ENCODE data around the gene CDK17. TPM values are rescaled to one million over a fixed set of nuclear protein-coding genes. Genes with fewer than 3 reads are reported as not detected.
"Not testable (repeated sequence)": the region's sequence is repeated elsewhere in the genome, so short reads cannot be mapped to it uniquely, and the experiment has no call there.

The CDK17 gene
- total and polyA plus RNA-seq, 4 donors, result 53.1 to 122 (median 60.4) TPM

DNA sequence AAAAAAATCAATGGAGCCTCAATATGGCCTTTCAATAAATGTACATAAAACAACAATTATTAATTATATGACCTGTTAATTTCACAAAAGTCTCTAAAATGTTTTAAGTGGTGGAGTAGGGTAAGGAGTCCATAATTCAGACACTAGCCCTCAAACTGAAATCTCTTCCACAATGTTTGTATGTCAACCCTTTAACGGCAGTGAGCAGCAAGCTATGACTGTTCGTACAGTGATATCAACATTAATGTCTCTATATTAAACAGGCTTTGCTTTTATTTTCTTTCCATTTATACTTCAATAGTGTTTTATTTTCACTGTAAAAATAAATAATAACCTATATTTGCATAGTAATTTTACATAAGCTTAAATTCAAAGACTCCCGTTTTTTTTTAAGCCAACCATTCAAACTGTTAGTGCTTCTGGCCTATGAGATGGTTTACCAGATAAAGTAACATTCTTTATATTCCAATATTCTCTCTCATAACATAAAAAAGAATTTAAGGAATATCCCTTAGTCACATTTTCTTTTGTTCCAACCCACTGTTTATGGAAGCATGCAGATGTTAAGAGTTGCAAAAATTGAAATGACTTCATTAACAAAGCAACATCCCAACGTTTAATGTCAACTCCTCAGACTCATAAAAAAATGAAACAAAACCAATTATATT is 2.3 kb downstream of the CDK17 start:
- 0% methylated on average over 1 of the region's 4 CpGs for WGBS (ENCODE audit: insufficient coverage)
- H3K4me3 ChIP-seq (ENCODE audit: low read depth, low read length), result peak overlapping the region; percentile 86
- H3K4me1 ChIP-seq (ENCODE audit: control insufficient read depth, insufficient read depth, low read length), result no peaks in the 10 kb centered on the region
- peak overlapping the region; percentile 96 for H3K27ac ChIP-seq (ENCODE audit: low read depth, low read length)
- no peaks in the 10 kb centered on the region for H3K36me3 ChIP-seq (ENCODE audit: control insufficient read depth, insufficient read depth, low read length)
- H3K9me3 ChIP-seq (ENCODE audit: control insufficient read depth, insufficient read depth, low read length), result no peaks in the 10 kb centered on the region
- H3K27me3 ChIP-seq (ENCODE audit: control insufficient read depth, insufficient read depth, low read length), result no peaks in the 10 kb centered on the region
- peak in 2 of 6 donors; percentile 16 to 56 for DNase-seq (ENCODE audit: low read depth in 4 of 6, low spot score in 6 of 6)

DNA sequence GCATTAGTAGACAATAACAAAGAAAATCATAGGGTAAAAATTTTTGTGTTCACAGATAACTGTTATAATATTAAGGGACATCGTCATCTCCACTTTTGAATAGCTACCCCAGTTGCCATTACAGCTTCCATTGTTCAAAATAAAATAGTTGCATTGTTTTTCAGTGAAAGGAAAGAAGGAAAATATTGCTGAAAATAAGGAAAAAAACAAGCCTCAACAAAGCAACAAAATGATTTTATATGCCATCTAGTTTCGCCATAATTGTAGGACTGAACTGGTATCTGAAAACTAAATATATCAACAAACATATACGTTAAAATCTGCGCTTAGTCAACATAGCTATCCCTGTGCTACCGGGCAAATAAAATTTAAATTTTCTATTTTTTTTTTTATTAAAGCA is 3.3 kb downstream of the CDK17 start:
- WGBS (ENCODE audit: insufficient coverage), result no CpG with 5 or more reads among the region's 5 CpGs
- H3K36me3 ChIP-seq (ENCODE audit: control insufficient read depth, insufficient read depth, low read length), result no peaks in the 10 kb centered on the region
- peak in 1 of 6 donors; percentile 17 for DNase-seq (ENCODE audit: low read depth in 4 of 6, low spot score in 6 of 6)
- H3K27ac ChIP-seq (ENCODE audit: low read depth, low read length), result no peak overlapping the region
- no peaks in the 10 kb centered on the region for H3K27me3 ChIP-seq (ENCODE audit: control insufficient read depth, insufficient read depth, low read length)
- H3K4me3 ChIP-seq (ENCODE audit: low read depth, low read length), result no peak overlapping the region
- no peaks in the 10 kb centered on the region for H3K9me3 ChIP-seq (ENCODE audit: control insufficient read depth, insufficient read depth, low read length)
- no peaks in the 10 kb centered on the region for H3K4me1 ChIP-seq (ENCODE audit: control insufficient read depth, insufficient read depth, low read length)

DNA sequence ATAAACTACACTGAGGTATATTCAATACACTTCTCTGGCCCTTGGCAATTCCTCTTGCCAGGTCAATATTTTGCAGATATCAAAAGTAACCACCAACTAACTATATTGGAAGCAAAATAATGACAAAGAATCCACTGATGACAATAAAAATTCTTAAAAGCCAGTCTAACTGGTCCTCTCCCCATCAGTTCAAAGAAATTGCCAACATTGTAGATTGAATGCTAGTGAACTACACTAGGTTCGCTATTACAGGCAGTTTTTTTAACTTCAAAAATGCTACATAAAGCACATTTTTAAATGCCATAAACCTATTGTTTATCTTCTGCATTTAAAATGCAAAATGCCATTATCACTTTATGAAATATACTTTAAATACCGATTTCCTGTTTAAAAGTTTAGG is 4.0 kb downstream of the CDK17 start:
- no CpG with 5 or more reads among the region's 2 CpGs for WGBS (ENCODE audit: insufficient coverage)
- H3K9me3 ChIP-seq (ENCODE audit: control insufficient read depth, insufficient read depth, low read length), result no peaks in the 10 kb centered on the region
- H3K27me3 ChIP-seq (ENCODE audit: control insufficient read depth, insufficient read depth, low read length), result no peaks in the 10 kb centered on the region
- no peak for DNase-seq (ENCODE audit: low read depth in 4 of 6, low spot score in 6 of 6)
- no peak overlapping the region for H3K4me3 ChIP-seq (ENCODE audit: low read depth, low read length)
- H3K4me1 ChIP-seq (ENCODE audit: control insufficient read depth, insufficient read depth, low read length), result no peaks in the 10 kb centered on the region
- H3K27ac ChIP-seq (ENCODE audit: low read depth, low read length), result no peak overlapping the region
- H3K36me3 ChIP-seq (ENCODE audit: control insufficient read depth, insufficient read depth, low read length), result no peaks in the 10 kb centered on the region

DNA sequence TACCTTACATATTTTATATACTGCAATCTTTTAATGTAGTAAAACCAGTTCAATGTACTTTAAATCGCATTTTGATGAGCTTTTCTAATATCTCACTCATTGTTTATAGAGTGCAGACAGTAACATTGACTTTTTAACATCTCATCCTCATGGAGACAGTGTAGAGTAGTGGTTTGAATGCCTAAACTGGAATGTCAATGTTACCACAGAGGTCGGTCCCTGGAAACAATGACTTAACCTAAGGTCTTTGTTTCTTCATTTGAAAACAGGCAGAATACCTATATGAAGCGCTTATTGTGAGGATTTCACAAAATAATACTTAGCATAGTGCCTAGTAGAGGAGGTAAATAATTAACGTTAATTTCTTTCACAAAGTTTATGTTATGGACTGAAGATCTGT is 5.0 kb downstream of the CDK17 start:
- Histone ChIP-seq H3K4me1 (ENCODE audit: control insufficient read depth, insufficient read depth, low read length) (no peaks in the 10 kb centered on the region), H3K36me3 (ENCODE audit: control insufficient read depth, insufficient read depth, low read length) (no peaks in the 10 kb centered on the region), H3K4me3 (ENCODE audit: low read depth, low read length) (no peak overlapping the region), H3K9me3 (ENCODE audit: control insufficient read depth, insufficient read depth, low read length) (no peaks in the 10 kb centered on the region), H3K27ac (ENCODE audit: low read depth, low read length) (no peak overlapping the region), H3K27me3 (ENCODE audit: control insufficient read depth, insufficient read depth, low read length) (no peaks in the 10 kb centered on the region)
- DNase-seq (ENCODE audit: low read depth in 4 of 6, low spot score in 6 of 6), result no peak
- WGBS (ENCODE audit: insufficient coverage), result no CpG with 5 or more reads among the region's 4 CpGs

- not testable (repeated sequence) for H3K27ac ChIP-seq (ENCODE audit: low read depth, low read length)
Observed at GRCh38 chr12:96393229-96393628, 7.0 kb downstream of the CDK17 start.

DNA sequence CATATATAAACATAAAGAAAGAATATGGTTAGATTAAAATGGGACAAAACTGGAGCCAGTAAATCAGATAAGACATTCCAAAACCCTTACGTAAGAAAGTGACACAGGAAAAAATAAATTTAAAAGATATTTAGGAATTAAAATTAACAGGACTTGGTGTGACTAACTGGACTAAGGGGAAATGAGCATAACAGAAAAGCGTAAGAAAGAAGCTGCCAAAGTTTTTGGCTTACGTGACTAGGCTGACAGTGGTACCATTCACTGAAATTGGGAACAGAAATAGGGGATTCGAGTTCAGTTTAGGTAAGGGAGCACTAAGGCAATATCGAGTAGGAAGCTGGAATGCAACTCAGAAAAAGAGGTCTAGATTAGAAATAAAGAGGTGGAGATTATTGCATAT is 7.8 kb downstream of the CDK17 start:
- Histone ChIP-seq H3K9me3 (ENCODE audit: control insufficient read depth, insufficient read depth, low read length) (no peaks in the 10 kb centered on the region), H3K27me3 (ENCODE audit: control insufficient read depth, insufficient read depth, low read length) (no peaks in the 10 kb centered on the region), H3K27ac (ENCODE audit: low read depth, low read length) (peak overlapping the region; percentile 10), H3K4me3 (ENCODE audit: low read depth, low read length) (no peak overlapping the region), H3K4me1 (ENCODE audit: control insufficient read depth, insufficient read depth, low read length) (no peaks in the 10 kb centered on the region), H3K36me3 (ENCODE audit: control insufficient read depth, insufficient read depth, low read length) (no peaks in the 10 kb centered on the region)
- no peak for DNase-seq (ENCODE audit: low read depth in 4 of 6, low spot score in 6 of 6)
- WGBS (ENCODE audit: insufficient coverage), result 64% methylated on average over 4 of the region's 5 CpGs

More at GRCh38 chr12:96393229-96393628, 7.0 kb downstream of the CDK17 start:
- not testable (repeated sequence) for H3K4me3 ChIP-seq (ENCODE audit: low read depth, low read length); H3K27me3 ChIP-seq (ENCODE audit: control insufficient read depth, insufficient read depth, low read length); H3K9me3 ChIP-seq (ENCODE audit: control insufficient read depth, insufficient read depth, low read length); H3K4me1 ChIP-seq (ENCODE audit: control insufficient read depth, insufficient read depth, low read length); H3K36me3 ChIP-seq (ENCODE audit: control insufficient read depth, insufficient read depth, low read length); DNase-seq (ENCODE audit: low read depth in 4 of 6, low spot score in 6 of 6)
- 83% methylated on average over 1 of the region's 5 CpGs for WGBS (ENCODE audit: insufficient coverage)

- Histone ChIP-seq H3K27ac (ENCODE audit: low read depth, low read length) (no peak overlapping the region), H3K27me3 (ENCODE audit: control insufficient read depth, insufficient read depth, low read length) (no peaks in the 10 kb centered on the region), H3K4me3 (ENCODE audit: low read depth, low read length) (no peak overlapping the region), H3K36me3 (ENCODE audit: control insufficient read depth, insufficient read depth, low read length) (no peaks in the 10 kb centered on the region), H3K9me3 (ENCODE audit: control insufficient read depth, insufficient read depth, low read length) (no peaks in the 10 kb centered on the region), H3K4me1 (ENCODE audit: control insufficient read depth, insufficient read depth, low read length) (no peaks in the 10 kb centered on the region)
- no peak for DNase-seq (ENCODE audit: low read depth in 4 of 6, low spot score in 6 of 6)
- whole genome bisulfite sequencing (ENCODE audit: insufficient coverage), result no CpG with 5 or more reads among the region's 1 CpG
Observed at GRCh38 chr12:96387981-96388380, 12.3 kb downstream of the CDK17 start.

DNA sequence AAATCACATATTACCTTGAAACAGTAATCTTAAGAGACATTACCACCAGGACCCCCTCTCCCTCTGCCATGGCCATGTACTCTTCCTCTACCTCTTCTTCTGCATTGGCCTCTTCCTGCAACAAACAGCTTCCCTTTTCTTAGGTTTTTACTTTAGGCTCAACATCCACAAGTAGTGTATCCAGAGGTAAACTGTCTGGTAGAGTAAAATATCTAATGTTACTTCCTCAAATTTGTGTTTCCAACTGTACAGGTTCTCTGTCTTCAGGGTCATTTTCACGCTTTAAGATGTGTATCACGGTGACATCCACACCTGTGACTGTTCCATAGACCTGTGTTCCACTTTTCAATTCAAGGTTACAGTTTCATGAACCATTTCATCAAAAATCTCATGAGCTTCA is 13.4 kb downstream of the CDK17 start:
- WGBS (ENCODE audit: insufficient coverage), result 94% methylated on average over 2 of the region's 2 CpGs
- Histone ChIP-seq H3K4me3 (ENCODE audit: low read depth, low read length) (no peak overlapping the region), H3K4me1 (ENCODE audit: control insufficient read depth, insufficient read depth, low read length) (no peaks in the 10 kb centered on the region), H3K9me3 (ENCODE audit: control insufficient read depth, insufficient read depth, low read length) (no peaks in the 10 kb centered on the region), H3K36me3 (ENCODE audit: control insufficient read depth, insufficient read depth, low read length) (no peaks in the 10 kb centered on the region), H3K27ac (ENCODE audit: low read depth, low read length) (no peak overlapping the region), H3K27me3 (ENCODE audit: control insufficient read depth, insufficient read depth, low read length) (no peaks in the 10 kb centered on the region)
- no peak for DNase-seq (ENCODE audit: low read depth in 4 of 6, low spot score in 6 of 6)

- Histone ChIP-seq H3K27ac (ENCODE audit: low read depth, low read length) (no peak overlapping the region), H3K9me3 (ENCODE audit: control insufficient read depth, insufficient read depth, low read length) (no peaks in the 10 kb centered on the region), H3K4me1 (ENCODE audit: control insufficient read depth, insufficient read depth, low read length) (no peaks in the 10 kb centered on the region), H3K36me3 (ENCODE audit: control insufficient read depth, insufficient read depth, low read length) (no peaks in the 10 kb centered on the region), H3K27me3 (ENCODE audit: control insufficient read depth, insufficient read depth, low read length) (no peaks in the 10 kb centered on the region), H3K4me3 (ENCODE audit: low read depth, low read length) (no peak overlapping the region)
- no peak for DNase-seq (ENCODE audit: low read depth in 4 of 6, low spot score in 6 of 6)
- WGBS (ENCODE audit: insufficient coverage), result no CpG with 5 or more reads among the region's 1 CpG
Observed at GRCh38 chr12:96383991-96384390, 16.2 kb downstream of the CDK17 start.

DNA sequence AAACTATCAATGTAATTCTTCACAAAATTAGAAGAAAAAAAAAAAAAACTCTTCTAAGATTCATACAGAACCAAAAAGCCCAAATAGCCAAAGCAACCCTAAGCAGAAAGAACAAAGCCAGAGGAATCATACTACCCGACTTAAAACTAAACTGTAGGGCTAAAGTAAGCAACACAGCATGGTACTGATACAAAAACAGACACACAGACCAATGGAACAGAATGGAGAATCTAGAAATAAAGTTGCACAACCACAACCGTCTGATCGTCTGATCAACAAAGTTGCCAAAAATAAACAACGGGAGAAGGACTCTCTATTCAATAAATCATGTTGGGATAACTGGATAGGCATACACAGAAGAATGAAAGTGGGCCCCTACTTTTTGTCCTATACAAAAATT is 16.9 kb downstream of the CDK17 start:
- Histone ChIP-seq H3K4me1 (ENCODE audit: control insufficient read depth, insufficient read depth, low read length) (no peaks in the 10 kb centered on the region), H3K27ac (ENCODE audit: low read depth, low read length) (no peak overlapping the region), H3K9me3 (ENCODE audit: control insufficient read depth, insufficient read depth, low read length) (no peaks in the 10 kb centered on the region), H3K27me3 (ENCODE audit: control insufficient read depth, insufficient read depth, low read length) (no peaks in the 10 kb centered on the region), H3K36me3 (ENCODE audit: control insufficient read depth, insufficient read depth, low read length) (no peaks in the 10 kb centered on the region), H3K4me3 (ENCODE audit: low read depth, low read length) (no peak overlapping the region)
- no peak for DNase-seq (ENCODE audit: low read depth in 4 of 6, low spot score in 6 of 6)
- WGBS (ENCODE audit: insufficient coverage), result 100% methylated on average over 1 of the region's 4 CpGs

Data from spinal cord (tissue), 10 donors.